GM18517 (cell line): ENCODE data around the gene PBX2.
"Not testable (repeated sequence)": the region's sequence is repeated elsewhere in the genome, so short reads cannot be mapped to it uniquely, and the experiment has no call there.

Experiments
- ATAC-seq: cut with Tn5 transposase; IDR thresholded peaks from one replicate; pipeline ENCODE4 v1.9.1; 2021; ENCODE audit warnings: mild to moderate bottlenecking, moderate library complexity; ENCODE audit not compliant: unreplicated experiment

The PBX2 gene

GRCh38 chr6:32203426-32204267, 13.6 kb upstream of the PBX2 start:
- ATAC-seq = no peak

GRCh38 chr6:32202186-32202585, 12.2 kb upstream of the PBX2 start:
- no peak for ATAC-seq

GRCh38 chr6:32200711-32201475, 10.9 kb upstream of the PBX2 start:
- ATAC-seq = no peak

DNA sequence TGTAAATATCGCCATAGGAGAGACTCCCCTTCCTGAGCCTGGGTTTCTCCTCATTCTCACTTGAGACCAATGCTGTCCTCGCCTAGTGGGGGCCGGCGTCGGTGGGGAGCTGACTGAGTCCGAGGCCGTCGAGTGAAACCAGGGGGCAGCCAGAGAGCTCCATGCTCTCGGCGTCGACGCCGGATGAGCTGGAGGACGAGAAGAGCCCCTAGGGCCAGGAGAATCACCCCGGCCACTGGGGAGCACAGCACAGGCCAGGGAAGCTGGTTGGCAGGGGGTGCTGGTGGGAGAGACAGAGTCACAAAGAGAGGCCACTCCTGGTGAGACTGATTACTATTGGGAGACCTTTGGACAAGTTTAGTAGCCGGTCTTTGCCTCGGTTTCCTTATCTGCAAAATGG, 8.9 kb upstream of the PBX2 start:
- ATAC-seq = no peak

GRCh38 chr6:32198345-32198696, 8.3 kb upstream of the PBX2 start:
- no peak for ATAC-seq

DNA sequence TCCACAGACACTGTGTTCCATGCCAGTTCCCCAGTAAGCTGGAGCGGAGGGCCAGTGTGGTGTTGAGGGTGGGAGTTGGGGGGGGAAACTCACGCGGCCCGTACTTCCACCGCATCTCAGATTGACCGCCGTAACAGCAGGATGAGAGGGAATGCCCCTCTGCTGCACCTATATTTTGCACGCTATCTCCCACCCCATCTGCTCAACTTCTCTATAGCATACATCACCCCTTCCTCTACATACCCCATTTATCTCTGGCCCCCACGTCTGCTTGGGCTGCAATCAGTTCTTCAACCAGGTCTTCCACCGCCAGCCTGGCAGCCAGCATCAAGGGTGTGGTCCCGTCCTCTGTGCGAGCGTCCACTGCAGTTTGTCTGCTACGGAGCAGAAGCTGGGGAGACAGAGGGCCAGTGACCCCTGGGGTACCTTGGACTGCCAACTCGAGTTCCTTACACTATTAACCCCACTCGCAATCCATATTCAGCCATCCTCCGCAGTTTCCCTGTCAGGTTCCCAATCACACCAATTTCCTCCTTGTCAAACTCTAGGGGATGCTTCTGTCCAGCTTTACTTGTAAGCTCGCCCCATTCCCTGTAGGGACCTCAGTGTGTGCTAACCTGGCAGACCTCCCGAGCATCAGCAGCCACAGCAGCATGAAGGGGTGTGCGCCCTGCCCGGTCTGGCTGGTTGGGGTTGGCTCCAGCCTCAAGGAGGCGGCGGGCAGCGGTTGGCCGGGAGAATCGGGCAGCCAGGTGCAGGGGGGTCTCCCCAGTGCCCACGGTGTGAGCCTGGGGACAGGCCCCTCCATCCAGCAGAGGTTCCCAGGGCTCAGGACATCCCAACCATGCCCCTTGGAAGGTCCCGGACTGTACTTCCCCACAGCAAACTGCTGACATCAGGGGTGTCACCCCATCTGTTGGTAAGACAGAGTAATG, 6.9 kb upstream of the PBX2 start:
- no peak for ATAC-seq

DNA sequence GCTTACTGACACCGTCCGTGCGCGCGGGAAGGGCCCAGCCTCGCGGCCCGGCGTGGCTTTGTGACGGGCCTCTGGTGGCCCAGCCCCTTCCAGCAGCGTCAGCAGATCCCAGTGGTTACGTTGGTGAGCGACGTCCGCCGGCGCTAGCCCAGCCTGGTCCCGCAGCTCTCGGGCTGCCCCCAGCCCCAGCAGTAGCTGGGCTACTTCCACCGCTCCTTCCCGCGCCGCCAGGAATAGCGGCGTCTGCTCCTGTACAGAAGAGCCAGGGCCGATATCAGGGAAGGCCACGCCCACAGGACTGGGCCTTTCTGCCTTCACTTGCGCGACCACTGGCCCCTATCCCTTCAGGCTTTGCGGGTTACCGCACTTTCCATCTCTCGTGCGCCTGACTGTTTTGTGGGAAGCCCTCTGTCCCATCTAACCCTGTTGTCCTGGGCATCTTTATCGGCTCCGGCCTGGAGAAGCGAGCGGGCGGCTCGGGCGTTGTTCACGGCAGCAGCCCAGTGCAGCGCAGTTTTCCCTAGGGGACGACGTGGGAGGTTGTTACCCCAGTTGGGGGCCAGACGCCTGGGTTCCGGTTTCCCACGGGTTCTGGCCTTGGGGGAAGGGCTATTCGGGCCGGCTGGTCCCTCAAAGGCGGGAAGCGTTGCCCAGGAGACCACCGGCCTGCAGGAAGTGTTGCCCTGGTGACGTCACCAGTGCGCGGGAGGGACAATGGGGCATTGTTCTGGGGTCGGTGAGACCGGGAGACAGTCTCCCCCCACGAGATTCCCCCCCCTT, 6.1 kb upstream of the PBX2 start:
- ATAC-seq = peak; percentile 63

DNA sequence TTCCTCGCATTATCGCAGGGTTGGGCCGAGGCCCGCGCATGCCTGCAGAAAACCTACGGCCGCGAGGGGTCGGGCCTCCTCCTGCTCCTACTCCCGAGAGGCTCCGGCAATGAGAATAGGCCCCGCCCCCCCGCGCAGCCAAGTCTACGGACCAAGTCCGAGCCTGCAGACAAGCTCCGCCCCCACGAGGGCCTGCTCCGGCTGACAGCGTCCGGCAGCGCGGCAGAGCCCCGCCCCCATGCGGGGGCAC, 5.6 kb upstream of the PBX2 start:
- ATAC-seq = peak; percentile 75

DNA sequence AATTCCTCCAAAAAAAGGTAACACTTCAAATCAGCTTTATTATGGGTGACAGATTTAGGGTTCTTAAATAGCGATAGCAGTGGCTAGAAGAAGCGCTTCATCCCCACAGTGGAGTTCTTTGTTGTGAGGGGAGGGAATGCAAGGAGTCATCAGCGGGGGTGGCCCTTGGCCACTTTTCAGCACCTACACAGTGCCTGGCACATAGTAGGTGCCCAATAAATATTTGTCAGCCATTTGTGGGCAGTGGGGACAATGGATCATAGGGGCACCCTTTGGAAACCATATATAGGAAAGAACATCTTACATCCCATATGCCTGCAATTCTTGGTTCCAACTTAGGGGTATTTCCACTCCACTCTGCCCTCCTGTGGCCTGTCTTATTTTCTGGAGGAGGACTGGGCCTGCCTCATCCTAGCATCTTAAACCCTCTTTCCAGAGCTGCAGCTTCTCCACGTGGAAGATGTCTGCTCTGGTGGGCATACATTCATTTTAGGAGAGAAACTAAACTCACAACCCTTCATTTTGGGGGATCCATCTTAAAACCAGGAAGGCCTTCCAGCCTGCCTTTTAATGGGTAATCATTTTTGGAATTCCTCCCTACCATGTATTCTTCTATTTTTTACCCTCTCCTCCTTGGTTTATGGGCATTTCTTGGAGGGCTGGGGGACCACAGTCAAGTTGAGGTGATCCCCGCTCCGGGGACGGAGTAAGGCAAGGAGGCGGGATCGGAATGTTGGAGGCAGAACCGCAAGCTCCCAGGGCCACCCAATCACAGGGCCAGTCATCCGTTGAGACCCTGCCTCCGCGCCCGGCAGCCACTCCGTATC, 5.0 kb upstream of the PBX2 start:
- ATAC-seq = no peak

GRCh38 chr6:32194388-32194787, 4.4 kb upstream of the PBX2 start:
- ATAC-seq = no peak

- not testable (repeated sequence) for ATAC-seq
These were observed 3.1 kb upstream of the PBX2 start for GRCh38 chr6:32193096-32193495.

DNA sequence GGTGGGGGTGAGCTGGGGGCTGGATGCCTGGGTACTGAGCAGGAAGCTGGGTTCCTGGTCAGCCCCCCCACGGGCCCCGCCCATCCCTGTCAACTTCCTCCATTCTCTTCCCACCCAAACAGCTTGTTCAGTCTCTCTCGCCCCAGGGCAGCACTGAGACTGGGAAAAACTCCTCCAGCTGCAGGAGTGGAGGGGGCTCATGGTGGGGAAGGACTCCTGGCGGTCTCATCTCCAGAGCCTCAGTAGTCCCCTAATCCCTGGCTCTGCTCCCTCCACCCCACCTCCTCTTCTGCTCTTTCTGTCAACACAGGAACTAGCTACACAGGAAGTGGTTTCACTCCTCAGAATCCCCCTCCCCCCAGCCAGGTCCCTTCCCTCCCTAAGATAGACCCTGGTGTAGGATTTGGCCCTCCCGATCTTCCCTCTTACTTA, 2.6 kb upstream of the PBX2 start, which contains the start of gene GPSM3:
Gene GPSM3, minus strand, starts transcription at position 36 of the 432 bp plus-strand sequence. CDS start 130 bp downstream, outside the sequence.
- ATAC-seq = no peak

DNA sequence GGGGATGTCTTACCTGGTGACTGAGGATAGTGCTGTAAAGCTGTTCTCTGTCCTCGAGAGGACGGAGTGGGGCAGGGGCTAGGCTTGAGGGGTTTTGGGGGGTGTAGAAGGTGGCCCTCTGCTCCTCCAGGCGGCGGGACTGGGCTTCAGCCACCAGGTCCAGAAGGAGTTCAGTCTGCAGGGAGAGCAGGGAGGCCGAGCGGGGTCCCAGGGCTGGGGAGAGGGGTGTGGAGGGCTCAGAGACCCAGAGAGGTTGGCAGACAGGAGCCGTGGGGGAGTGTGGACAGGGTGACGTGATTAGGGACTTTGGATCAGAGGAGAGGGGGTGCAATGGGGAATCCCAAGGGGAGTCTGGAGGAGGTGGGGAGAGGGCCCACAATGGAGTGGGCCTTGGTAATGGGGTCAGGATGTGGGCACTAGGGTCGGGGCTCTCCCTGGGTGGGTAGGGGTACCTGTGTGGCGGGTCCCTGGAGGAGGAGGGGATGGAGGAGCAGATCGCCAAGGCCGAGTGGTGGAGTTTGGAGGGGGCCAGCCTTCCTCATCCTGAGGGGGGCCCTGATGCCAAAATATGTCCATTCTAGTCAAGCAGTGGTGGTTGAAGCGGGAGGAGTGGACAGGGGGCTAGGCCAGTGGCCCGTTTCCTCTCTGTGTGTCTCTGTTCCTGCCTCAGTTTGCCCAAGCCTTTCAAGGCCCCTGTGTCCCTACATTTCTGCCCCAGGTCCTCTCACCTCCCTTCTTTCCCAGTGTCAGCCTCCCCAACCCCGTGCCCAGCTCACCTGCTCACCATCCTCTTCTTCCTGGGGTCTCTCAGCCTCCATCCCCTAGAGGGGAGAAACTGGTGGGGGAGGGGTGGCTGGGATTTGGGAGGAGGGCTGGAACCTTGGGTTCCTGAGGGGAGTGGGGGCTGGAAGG, 1.9 kb upstream of the PBX2 start:
- ATAC-seq = no peak

GRCh38 chr6:32190911-32191677, 1.1 kb upstream of the PBX2 start:
- no peak for ATAC-seq

DNA sequence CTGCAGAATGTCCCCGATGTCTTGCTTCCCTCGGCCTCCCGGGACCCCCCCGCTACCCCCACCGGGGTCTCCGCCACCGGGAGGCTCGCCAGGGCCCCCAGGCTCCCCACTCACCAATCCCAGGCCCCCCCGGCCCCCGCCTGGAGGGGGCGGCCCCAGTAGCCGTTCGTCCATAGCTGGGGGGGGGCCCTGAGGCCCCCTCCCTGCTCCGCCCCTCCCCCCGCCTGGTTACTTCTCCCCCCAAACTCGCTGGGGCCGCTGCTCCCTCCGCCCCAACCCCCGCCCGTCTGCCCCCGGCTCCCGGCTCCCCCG, 304 bp downstream of the PBX2 start:
- ATAC-seq = no peak

DNA sequence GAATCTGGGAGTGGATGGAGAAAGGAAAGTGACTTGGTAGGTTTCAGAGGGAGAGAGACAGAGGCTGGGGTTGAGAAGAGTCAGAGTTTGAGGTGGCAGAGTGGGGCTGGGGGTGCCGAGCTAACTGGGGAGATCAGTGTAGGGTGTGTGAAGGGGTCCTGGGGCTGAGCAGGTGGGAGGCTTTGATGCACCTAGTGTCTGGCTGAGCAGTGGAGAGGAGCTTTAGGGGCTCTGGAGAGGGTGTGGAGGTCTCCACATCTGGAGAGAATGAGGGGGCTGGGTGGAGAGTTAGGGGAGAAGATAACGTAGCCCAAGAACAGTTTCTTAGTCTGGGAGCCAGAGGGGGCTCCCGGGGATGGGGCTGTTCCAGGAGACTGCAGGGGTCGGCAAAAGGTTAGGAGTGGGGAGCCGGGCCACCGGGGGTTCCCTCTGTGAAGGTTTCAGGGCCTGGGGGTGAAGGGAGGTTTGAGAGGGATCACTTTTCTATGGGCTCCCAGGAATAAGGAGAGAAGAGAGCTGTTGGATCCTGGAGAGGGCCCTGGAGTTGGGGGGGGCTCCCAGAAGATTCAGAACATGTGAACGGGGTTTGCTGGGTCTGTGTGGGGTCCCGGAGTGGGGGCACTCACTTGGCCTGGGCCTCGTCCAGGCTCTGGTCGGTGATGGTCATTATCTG, 797 bp downstream of the PBX2 start:
- no peak for ATAC-seq

DNA sequence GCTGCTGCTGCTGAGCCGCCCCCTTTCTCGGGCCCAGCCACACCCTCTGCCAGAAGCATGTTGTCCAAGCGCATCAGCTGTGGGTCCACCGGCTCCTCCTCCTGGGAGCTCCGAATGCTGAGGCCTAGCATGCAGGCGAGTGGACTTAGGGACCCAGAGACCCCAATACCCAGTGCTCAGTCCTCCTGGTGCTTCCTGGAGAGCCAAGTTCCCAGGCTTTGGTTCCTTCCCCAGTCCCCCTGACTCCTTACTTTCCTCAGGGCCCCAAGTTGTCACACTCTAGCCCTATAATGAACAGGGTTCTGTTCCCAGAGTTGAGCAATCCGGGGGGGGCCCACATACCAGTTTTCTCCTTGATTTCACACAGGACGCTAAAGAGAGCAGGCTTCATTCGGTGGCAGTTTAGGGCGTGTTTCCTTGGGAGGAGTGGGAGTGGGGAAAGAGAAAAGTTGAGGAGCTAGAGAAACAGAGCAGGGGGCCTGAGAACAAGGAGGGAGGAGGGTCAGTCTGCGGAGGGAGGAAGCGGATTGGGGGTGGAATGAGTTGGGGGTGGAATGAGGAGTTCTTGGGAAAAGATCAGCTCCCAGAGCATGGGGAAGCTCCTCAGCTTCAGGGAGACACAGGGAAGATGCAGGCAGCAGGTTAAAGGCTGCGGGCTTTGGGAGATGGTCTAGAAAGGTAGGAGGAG, 1.5 kb downstream of the PBX2 start:
- ATAC-seq = no peak
